Osteoblast (primary cell): ENCODE data around the gene STYX. TPM values are rescaled to one million over a fixed set of nuclear protein-coding genes. Genes with fewer than 3 reads are reported as not detected.

Source experiments
- DNase-seq: peaks from one replicate; pipeline ENCODE4 v3.0.0; 2011; ENCODE audit warnings: low spot score, mixed read lengths; ENCODE audit not compliant: insufficient read length; ENCODE audit errors: missing footprints
- H2AFZ ChIP-seq: 2 replicates; pipeline ENCODE4 v1.6.0; 2011; ENCODE audit warnings: mild to moderate bottlenecking, low read length
- H3K27ac ChIP-seq: 2 replicates; pipeline ENCODE4 v1.5.1; 2011; ENCODE audit warnings: mild to moderate bottlenecking, low read depth, low read length, moderate library complexity
- H3K27me3 ChIP-seq: 2 replicates; pipeline ENCODE4 v1.6.0; 2012; ENCODE audit warnings: mild to moderate bottlenecking, control low read depth, inconsistent platforms, low read length, moderate library complexity; ENCODE audit not compliant: insufficient read depth
- H3K36me3 ChIP-seq: 2 replicates; pipeline ENCODE4 v1.5.1; 2011; ENCODE audit warnings: mild to moderate bottlenecking, low read length, control low read depth, moderate library complexity; ENCODE audit not compliant: insufficient read depth
- H3K4me1 ChIP-seq: 2 replicates; pipeline ENCODE4 v1.5.1; 2011; ENCODE audit warnings: mild to moderate bottlenecking, low read length, control low read depth, moderate library complexity; ENCODE audit not compliant: insufficient read depth
- H3K4me2 ChIP-seq: 2 replicates; pipeline ENCODE4 v1.6.0; 2011; ENCODE audit warnings: mild to moderate bottlenecking, low read length; ENCODE audit not compliant: insufficient read depth
- H3K4me3 ChIP-seq: fragments of 200-600 bp; sonication (generic); 3 replicates; pipeline ENCODE4 v1.5.1; 2012; ENCODE audit warnings: mild to moderate bottlenecking, low read length, inconsistent platforms; ENCODE audit not compliant: insufficient read depth
- H3K79me2 ChIP-seq: 2 replicates; pipeline ENCODE4 v1.6.0; 2012; ENCODE audit warnings: mild to moderate bottlenecking, low read length, control low read depth, inconsistent platforms; ENCODE audit not compliant: insufficient read depth
- H3K9me3 ChIP-seq: 2 replicates; pipeline ENCODE4 v1.5.1; 2011; ENCODE audit warnings: low read depth, low read length, control low read depth
- H4K20me1 ChIP-seq: 2 replicates; pipeline ENCODE4 v1.6.0; 2012; ENCODE audit warnings: mild to moderate bottlenecking, low read length, control low read depth; ENCODE audit not compliant: insufficient read depth
- total RNA-seq: library from RNA; depleted of rRNA; stranded (reverse); fragments of >200 nt; gene quantifications from 2 replicates; pipeline ENCODE4 v1.2.3, GENCODE V29; 2012
- TF ChIP-seq, protein P1 (sequence below): IDR thresholded peaks from 2 replicates; pipeline ENCODE4 v1.5.1; 2011; ENCODE audit warnings: mild to moderate bottlenecking, low read depth, low read length, moderate library complexity; ENCODE audit errors: extremely low read depth

The STYX gene
- total RNA-seq, 1 donor, result 29.7 TPM

DNA sequence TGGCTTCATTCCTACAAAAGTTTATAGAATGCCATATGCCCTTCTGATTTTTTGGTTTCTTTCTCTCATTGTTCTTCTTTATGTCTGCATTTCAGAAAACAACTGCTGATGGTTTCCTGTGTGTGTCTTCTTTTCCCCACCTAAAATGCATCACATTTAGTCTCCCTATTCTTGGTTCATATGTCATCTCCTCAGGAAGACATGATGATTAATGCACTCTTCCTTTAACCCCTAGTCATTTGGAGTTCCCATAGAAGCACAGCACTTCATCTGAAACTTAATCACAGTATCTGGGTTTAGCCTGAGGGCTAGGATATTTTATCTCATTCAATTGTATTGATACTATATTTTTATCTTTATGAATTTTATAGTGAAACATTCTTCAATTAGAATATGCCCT, 39.9 kb downstream of the STYX start:
- TF ChIP-seq, protein P1, sequence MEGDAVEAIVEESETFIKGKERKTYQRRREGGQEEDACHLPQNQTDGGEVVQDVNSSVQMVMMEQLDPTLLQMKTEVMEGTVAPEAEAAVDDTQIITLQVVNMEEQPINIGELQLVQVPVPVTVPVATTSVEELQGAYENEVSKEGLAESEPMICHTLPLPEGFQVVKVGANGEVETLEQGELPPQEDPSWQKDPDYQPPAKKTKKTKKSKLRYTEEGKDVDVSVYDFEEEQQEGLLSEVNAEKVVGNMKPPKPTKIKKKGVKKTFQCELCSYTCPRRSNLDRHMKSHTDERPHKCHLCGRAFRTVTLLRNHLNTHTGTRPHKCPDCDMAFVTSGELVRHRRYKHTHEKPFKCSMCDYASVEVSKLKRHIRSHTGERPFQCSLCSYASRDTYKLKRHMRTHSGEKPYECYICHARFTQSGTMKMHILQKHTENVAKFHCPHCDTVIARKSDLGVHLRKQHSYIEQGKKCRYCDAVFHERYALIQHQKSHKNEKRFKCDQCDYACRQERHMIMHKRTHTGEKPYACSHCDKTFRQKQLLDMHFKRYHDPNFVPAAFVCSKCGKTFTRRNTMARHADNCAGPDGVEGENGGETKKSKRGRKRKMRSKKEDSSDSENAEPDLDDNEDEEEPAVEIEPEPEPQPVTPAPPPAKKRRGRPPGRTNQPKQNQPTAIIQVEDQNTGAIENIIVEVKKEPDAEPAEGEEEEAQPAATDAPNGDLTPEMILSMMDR, result no peak
- DNase-seq, result no peak
- H2AFZ ChIP-seq, result no peak overlapping the region
- H3K4me2 ChIP-seq, result no peak overlapping the region
- H3K36me3 ChIP-seq, result peaks cover 15% of the 10 kb centered on the region
- H3K4me1 ChIP-seq, result no peaks in the 10 kb centered on the region
- no peaks in the 10 kb centered on the region for H3K79me2 ChIP-seq
- H3K27me3 ChIP-seq, result no peaks in the 10 kb centered on the region
- no peak overlapping the region for H3K27ac ChIP-seq
- no peaks in the 10 kb centered on the region for H4K20me1 ChIP-seq
- no peak overlapping the region for H3K4me3 ChIP-seq
- no peaks in the 10 kb centered on the region for H3K9me3 ChIP-seq

DNA sequence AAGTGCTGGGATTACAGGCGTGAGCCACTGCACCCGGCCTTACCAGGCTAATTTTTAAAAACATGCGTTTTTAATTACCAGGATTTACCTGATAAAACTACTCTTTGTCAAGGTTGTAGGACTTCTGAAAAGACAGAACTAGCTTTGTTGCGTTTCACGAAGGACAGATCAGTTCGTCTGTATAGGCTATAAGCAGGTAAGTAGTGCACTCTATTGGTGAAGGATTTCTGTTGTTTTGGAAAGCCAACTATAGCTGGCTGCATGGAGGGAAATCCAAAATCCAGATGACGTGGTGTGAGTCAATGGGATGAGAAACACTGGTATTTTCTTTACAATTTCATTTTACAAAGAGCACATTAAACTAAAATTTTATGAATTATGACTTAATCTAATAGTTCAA, 46.9 kb downstream of the STYX start:
- H3K36me3 ChIP-seq, result peaks cover 55% of the 10 kb centered on the region
- no peak overlapping the region for H3K27ac ChIP-seq
- no peaks in the 10 kb centered on the region for H3K79me2 ChIP-seq
- peak; percentile 27 for DNase-seq
- TF ChIP-seq, protein P1, result no peak
- no peak overlapping the region for H3K4me3 ChIP-seq
- H3K4me1 ChIP-seq, result no peaks in the 10 kb centered on the region
- H4K20me1 ChIP-seq, result no peaks in the 10 kb centered on the region
- no peaks in the 10 kb centered on the region for H3K27me3 ChIP-seq
- no peak overlapping the region for H2AFZ ChIP-seq
- no peaks in the 10 kb centered on the region for H3K9me3 ChIP-seq
- H3K4me2 ChIP-seq, result no peak overlapping the region

DNA sequence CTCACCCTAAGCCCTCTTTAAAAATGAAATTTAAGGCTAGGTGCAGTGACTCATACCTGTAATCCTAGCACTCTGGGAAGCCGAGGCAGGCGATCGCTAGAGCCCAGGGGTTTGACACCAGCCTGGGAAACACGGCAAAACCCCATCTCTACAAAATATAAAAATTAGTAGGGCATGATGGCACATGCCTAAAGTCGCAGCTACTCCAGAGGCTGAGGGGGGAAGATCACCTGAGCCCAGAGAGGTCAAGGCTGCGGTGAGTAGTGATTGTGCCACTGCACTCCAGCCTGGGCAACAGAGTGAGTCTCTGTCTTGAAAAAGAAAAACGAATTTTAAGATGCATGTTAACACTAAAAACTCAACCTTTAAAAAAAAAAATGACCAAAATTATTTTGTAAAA, 48.7 kb downstream of the STYX start:
- no peak for DNase-seq
- no peak overlapping the region for H3K27ac ChIP-seq
- H3K9me3 ChIP-seq, result no peaks in the 10 kb centered on the region
- no peaks in the 10 kb centered on the region for H3K4me1 ChIP-seq
- H3K4me2 ChIP-seq, result no peak overlapping the region
- no peak overlapping the region for H2AFZ ChIP-seq
- TF ChIP-seq, protein P1, result no peak
- peaks cover 68% of the 10 kb centered on the region for H3K36me3 ChIP-seq
- H4K20me1 ChIP-seq, result no peaks in the 10 kb centered on the region
- no peaks in the 10 kb centered on the region for H3K27me3 ChIP-seq
- H3K4me3 ChIP-seq, result no peak overlapping the region
- peaks cover 10% of the 10 kb centered on the region for H3K79me2 ChIP-seq

DNA sequence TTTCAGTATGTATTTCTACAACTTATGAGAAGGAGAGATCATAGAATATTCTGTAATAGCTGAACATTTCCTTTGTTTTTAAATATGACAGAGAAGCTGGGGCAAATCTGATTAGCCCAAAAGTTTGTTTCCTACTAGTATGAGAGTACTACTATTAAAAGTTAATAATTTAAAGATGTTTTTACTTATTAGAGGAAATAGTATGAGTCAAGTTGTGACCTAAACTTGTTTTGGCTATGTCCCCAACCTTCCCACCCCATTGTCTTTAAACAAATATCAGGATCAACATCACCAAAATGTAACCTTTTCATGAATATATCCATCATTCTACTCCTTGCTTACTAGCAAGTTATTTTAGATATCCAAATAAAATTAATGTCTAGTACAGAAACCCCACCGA, 50.9 kb downstream of the STYX start:
- Histone ChIP-seq H3K4me2 (no peak overlapping the region), H3K79me2 (peaks cover 29% of the 10 kb centered on the region), H3K4me1 (no peaks in the 10 kb centered on the region), H3K36me3 (peaks cover 60% of the 10 kb centered on the region), H3K27ac (no peak overlapping the region), H3K27me3 (no peaks in the 10 kb centered on the region), H2AFZ (no peak overlapping the region), H3K4me3 (no peak overlapping the region), H3K9me3 (no peaks in the 10 kb centered on the region), H4K20me1 (no peaks in the 10 kb centered on the region)
- peak; percentile 6 for DNase-seq
- TF ChIP-seq, protein P1, result no peak
